HepG2 (cell line): ENCODE data around the gene HDLBP. TPM values are rescaled to one million over a fixed set of nuclear protein-coding genes. Genes with fewer than 3 reads are reported as not detected.
A peak's percentile ranks its signal among the peaks of the same experiment; 100 is the strongest.

Experiments used
- CHD4 ChIP-seq: fragments of 200-600 bp; sonication (generic); IDR thresholded peaks from 2 replicates; pipeline ENCODE4 v1.7.0; 2017; ENCODE audit warnings: mild to moderate bottlenecking, low read length, borderline replicate concordance
- ERF ChIP-seq: IDR thresholded peaks from 2 replicates; pipeline ENCODE4 v1.6.1; 2018; ENCODE audit warnings: missing biosample characterization, missing genetic modification reagents
- FOXK1 ChIP-seq: sonication (generic); formaldehyde crosslinking; IDR thresholded peaks from 2 replicates; pipeline ENCODE4 v1.4.0; 2020; ENCODE audit warnings: low read depth, missing genetic modification reagents, borderline replicate concordance
- HDAC1 ChIP-seq: sonication (generic); formaldehyde crosslinking; IDR thresholded peaks from 2 replicates; pipeline ENCODE4 v1.5.1; 2020; ENCODE audit warnings: mild to moderate bottlenecking, missing genetic modification reagents
- NONO ChIP-seq, 2 experiments: fragments of 450-650 bp in 1 of 2; sonication (generic) in 1 of 2; formaldehyde crosslinking in 1 of 2; IDR thresholded peaks in 1 of 2; conservative IDR thresholded peaks in 1 of 2; 2 replicates each; pipeline versions ENCODE4 v1.6.1 to v1.8.0; 2017 to 2022; ENCODE audit warnings: mild to moderate bottlenecking in 1 of 2, missing genetic modification reagents in 1 of 2, moderate library complexity in 1 of 2
- PLRG1 ChIP-seq: fragments of 450-650 bp; conservative IDR thresholded peaks from 2 replicates; pipeline ENCODE4 v1.6.1; 2016
- SOX6 ChIP-seq, 2 experiments: fragments of 450-650 bp in 1 of 2; sonication (generic) in 1 of 2; formaldehyde crosslinking in 1 of 2; IDR thresholded peaks; 2 replicates each; pipeline versions ENCODE4 v1.4.0 to v1.6.1; 2017 to 2020; ENCODE audit warnings: antibody characterized with exemption in 1 of 2, mild to moderate bottlenecking in 1 of 2, missing genetic modification reagents in 1 of 2
- TEAD3 ChIP-seq: optimal IDR thresholded peaks from 2 replicates; pipeline ENCODE3; 2016; ENCODE audit warnings: borderline replicate concordance
- ZMYM3 ChIP-seq: sonication (generic); formaldehyde crosslinking; IDR thresholded peaks from 2 replicates; pipeline ENCODE4 v1.5.1; 2020; ENCODE audit warnings: mild to moderate bottlenecking, missing genetic modification reagents
- ZNF160 ChIP-seq: sonication (generic); formaldehyde crosslinking; IDR thresholded peaks from 2 replicates; pipeline ENCODE4 v1.8.0; 2022; ENCODE audit warnings: mild to moderate bottlenecking, inconsistent platforms, missing genetic modification reagents
- ZNF235 ChIP-seq: sonication (generic); formaldehyde crosslinking; IDR thresholded peaks from 2 replicates; pipeline ENCODE4 v1.8.1; 2023; ENCODE audit warnings: mild to moderate bottlenecking, missing genetic modification reagents, borderline replicate concordance
- ZNF30 ChIP-seq: sonication (generic); formaldehyde crosslinking; IDR thresholded peaks from 2 replicates; pipeline ENCODE4 v1.5.0; 2020; ENCODE audit warnings: mild to moderate bottlenecking, missing genetic modification reagents
- ZNF530 ChIP-seq: sonication (generic); formaldehyde crosslinking; IDR thresholded peaks from 2 replicates; pipeline ENCODE4 v1.5.0; 2020; ENCODE audit warnings: low read depth, mild to moderate bottlenecking, missing genetic modification reagents
- ZNF7 ChIP-seq: IDR thresholded peaks from 2 replicates; pipeline ENCODE4 v1.6.1; 2016; ENCODE audit warnings: missing biosample characterization, missing genetic modification reagents
- ZNF747 ChIP-seq: sonication (generic); formaldehyde crosslinking; IDR thresholded peaks from 2 replicates; pipeline ENCODE4 v1.8.1; 2023; ENCODE audit warnings: missing genetic modification reagents, mild to moderate bottlenecking, borderline replicate concordance
- ZNF749 ChIP-seq: sonication (generic); formaldehyde crosslinking; IDR thresholded peaks from 2 replicates; pipeline ENCODE4 v1.8.0; 2022; ENCODE audit warnings: mild to moderate bottlenecking, missing genetic modification reagents, moderate library complexity, borderline replicate concordance
- ZNF782 ChIP-seq: sonication (generic); formaldehyde crosslinking; IDR thresholded peaks from 2 replicates; pipeline ENCODE4 v1.4.0; 2020; ENCODE audit warnings: missing genetic modification reagents, mild to moderate bottlenecking, borderline replicate concordance
- ZNF788 ChIP-seq: sonication (generic); formaldehyde crosslinking; IDR thresholded peaks from 2 replicates; pipeline ENCODE4 v1.5.0; 2020; ENCODE audit warnings: mild to moderate bottlenecking, missing genetic modification reagents, borderline replicate concordance
- ZSCAN9 ChIP-seq: IDR thresholded peaks from 2 replicates; pipeline ENCODE4 v1.6.1; 2016; ENCODE audit warnings: borderline replicate concordance
- polyA plus RNA-seq, 8 experiments: library from polyadenylated mRNA; depleted of rRNA in 3 of 8; stranded (reverse) in 7 of 8; unstranded in 1 of 8; fragments of >200 nt; fragmentation: Illumina TruSeq in 4 of 8; extraction: Trizol in 4 of 8; gene quantifications; 2 replicates each; pipeline versions ENCODE4 v1.2.1 to v1.2.3, GENCODE V29; 2011 to 2016; ENCODE audit warnings: low read depth in 4 of 8, missing spikeins in 1 of 8, mixed read lengths in 1 of 8; ENCODE audit not compliant: insufficient read depth in 1 of 8
- total RNA-seq, 5 experiments: library from RNA; depleted of rRNA; stranded (reverse); fragments of >200 nt; fragmentation: Illumina TruSeq; extraction: Trizol; gene quantifications; 2 replicates each; pipeline ENCODE4 v1.2.3, GENCODE V29; 2016; ENCODE audit warnings: low read depth in 1 of 5
- TF ChIP-seq, protein P1 (sequence below): sonication (generic); formaldehyde crosslinking; IDR thresholded peaks from 2 replicates; pipeline ENCODE4 v1.5.0; 2020; ENCODE audit warnings: missing genetic modification reagents, mild to moderate bottlenecking, borderline replicate concordance
- TF ChIP-seq, protein P2 (sequence below): sonication (generic); formaldehyde crosslinking; IDR thresholded peaks from 2 replicates; pipeline ENCODE4 v1.5.0; 2020; ENCODE audit warnings: mild to moderate bottlenecking, missing genetic modification reagents
- TF ChIP-seq, protein P3 (sequence below): IDR thresholded peaks from 2 replicates; pipeline ENCODE4 v1.6.1; 2016; ENCODE audit warnings: missing biosample characterization, missing genetic modification reagents, low read depth
- TF ChIP-seq, protein P4 (sequence below): sonication (generic); formaldehyde crosslinking; IDR thresholded peaks from 2 replicates; pipeline ENCODE4 v1.4.0; 2020; ENCODE audit warnings: missing genetic modification reagents

Gene HDLBP
- total and polyA plus RNA-seq, 2 of the 13 experiments (the other 11 are each of a cell fraction or from before 2014, with no cell fraction given), result 464 to 707 TPM

DNA sequence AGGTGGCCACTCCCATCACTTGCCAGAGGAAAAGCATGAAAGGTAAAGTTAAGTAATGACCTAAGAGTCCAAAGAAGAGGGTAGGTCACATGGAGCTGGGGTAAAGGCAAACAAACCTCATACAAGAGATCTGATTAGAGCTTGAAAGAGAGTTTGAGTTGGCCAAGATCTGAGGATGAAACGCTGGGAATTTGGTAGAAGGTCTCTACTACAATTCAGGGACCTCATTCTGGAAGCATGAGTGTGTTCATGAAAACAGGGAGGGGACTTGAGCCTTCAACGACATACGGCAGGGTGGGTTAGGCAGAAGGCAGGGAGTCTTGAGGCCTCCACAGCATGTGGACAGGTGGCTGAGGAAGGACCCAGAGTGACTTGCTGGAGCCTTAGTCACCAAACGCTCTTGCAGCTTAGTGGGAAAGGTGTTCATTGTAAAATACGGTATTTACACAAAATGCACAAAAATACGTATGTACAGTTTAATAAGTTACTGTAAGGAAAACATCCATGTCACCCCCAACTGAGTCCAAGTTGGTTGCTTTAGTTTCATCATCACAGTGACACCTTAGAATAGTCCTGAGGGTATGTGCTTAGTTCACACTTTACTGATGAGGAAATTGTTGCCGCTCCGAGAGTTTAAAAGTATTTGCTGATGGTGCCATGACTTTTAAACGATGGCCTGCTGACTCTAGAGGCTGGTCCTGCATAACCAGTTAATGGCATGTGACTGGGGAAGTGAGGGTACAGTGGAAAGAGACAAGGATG is 35.6 kb upstream of the HDLBP start (continued):
- TF ChIP-seq ZNF530 (CRISPR knock-in tag), result no peak
- TF ChIP-seq ZNF749, result no peak
- TF ChIP-seq ZNF747 (CRISPR knock-in tag), result no peak; the same call in 1 of the 2 replicates
- TF ChIP-seq, protein P1, sequence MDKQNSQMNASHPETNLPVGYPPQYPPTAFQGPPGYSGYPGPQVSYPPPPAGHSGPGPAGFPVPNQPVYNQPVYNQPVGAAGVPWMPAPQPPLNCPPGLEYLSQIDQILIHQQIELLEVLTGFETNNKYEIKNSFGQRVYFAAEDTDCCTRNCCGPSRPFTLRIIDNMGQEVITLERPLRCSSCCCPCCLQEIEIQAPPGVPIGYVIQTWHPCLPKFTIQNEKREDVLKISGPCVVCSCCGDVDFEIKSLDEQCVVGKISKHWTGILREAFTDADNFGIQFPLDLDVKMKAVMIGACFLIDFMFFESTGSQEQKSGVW, result no peak
- no peak for TF ChIP-seq ZMYM3 (CRISPR knock-in tag)
- no peak for TF ChIP-seq ZNF235 (CRISPR knock-in tag)
- TF ChIP-seq ZNF7 (CRISPR knock-in tag), result no peak
- TF ChIP-seq, protein P2, sequence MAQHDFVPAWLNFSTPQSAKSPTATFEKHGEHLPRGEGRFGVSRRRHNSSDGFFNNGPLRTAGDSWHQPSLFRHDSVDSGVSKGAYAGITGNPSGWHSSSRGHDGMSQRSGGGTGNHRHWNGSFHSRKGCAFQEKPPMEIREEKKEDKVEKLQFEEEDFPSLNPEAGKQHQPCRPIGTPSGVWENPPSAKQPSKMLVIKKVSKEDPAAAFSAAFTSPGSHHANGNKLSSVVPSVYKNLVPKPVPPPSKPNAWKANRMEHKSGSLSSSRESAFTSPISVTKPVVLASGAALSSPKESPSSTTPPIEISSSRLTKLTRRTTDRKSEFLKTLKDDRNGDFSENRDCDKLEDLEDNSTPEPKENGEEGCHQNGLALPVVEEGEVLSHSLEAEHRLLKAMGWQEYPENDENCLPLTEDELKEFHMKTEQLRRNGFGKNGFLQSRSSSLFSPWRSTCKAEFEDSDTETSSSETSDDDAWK (CRISPR knock-in tag), result no peak
- no peak for TF ChIP-seq ZNF782
- TF ChIP-seq, protein P3, sequence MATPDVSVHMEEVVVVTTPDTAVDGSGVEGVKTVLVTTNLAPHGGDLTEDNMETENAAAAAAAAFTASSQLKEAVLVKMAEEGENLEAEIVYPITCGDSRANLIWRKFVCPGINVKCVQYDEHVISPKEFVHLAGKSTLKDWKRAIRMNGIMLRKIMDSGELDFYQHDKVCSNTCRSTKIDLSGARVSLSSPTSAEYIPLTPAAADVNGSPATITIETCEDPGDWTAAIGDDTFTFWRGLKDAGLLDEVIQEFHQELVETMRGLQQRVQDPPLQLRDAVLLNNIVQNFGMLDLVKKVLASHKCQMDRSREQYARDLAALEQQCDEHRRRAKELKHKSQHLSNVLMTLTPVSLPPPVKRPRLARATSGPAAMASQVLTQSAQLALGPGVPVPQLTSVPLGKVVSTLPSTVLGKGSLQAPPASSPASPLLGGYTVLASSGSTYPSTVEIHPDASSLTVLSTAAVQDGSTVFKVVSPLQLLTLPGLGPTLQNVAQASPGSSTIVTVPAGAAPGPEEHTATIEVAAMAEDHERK (CRISPR knock-in tag), result no peak
- TF ChIP-seq TEAD3 (CRISPR knock-in tag), result peak; percentile 23
- no peak for TF ChIP-seq NONO (IDR thresholded peaks at IDR 0.05)
- 0 out of 2 replicates have a peak, but pooled peaks have one; percentile 21 for TF ChIP-seq NONO (CRISPR knock-in tag; conservative IDR thresholded peaks at IDR 0.05)
- no peak for TF ChIP-seq ZNF788 (CRISPR knock-in tag)
- peak; percentile 38; the same call in 1 of the 2 replicates for TF ChIP-seq ZSCAN9 (CRISPR knock-in tag)
- TF ChIP-seq SOX6 (IDR thresholded peaks at IDR 0.05), result no peak
- peak; percentile 60 for TF ChIP-seq SOX6 (CRISPR knock-in tag; IDR thresholded peaks at IDR 0.05)
- TF ChIP-seq, protein P4, sequence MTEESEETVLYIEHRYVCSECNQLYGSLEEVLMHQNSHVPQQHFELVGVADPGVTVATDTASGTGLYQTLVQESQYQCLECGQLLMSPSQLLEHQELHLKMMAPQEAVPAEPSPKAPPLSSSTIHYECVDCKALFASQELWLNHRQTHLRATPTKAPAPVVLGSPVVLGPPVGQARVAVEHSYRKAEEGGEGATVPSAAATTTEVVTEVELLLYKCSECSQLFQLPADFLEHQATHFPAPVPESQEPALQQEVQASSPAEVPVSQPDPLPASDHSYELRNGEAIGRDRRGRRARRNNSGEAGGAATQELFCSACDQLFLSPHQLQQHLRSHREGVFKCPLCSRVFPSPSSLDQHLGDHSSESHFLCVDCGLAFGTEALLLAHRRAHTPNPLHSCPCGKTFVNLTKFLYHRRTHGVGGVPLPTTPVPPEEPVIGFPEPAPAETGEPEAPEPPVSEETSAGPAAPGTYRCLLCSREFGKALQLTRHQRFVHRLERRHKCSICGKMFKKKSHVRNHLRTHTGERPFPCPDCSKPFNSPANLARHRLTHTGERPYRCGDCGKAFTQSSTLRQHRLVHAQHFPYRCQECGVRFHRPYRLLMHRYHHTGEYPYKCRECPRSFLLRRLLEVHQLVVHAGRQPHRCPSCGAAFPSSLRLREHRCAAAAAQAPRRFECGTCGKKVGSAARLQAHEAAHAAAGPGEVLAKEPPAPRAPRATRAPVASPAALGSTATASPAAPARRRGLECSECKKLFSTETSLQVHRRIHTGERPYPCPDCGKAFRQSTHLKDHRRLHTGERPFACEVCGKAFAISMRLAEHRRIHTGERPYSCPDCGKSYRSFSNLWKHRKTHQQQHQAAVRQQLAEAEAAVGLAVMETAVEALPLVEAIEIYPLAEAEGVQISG (CRISPR knock-in tag), result peak; percentile 36; the same call in 1 of the 2 replicates
- TF ChIP-seq FOXK1 (CRISPR knock-in tag), result no peak
- peak; percentile 37; the same call in 1 of the 2 replicates for TF ChIP-seq HDAC1 (CRISPR knock-in tag)
- TF ChIP-seq ERF (CRISPR knock-in tag), result peak; percentile 49
- TF ChIP-seq CHD4, result peak; percentile 78; the same call in 1 of the 2 replicates
- TF ChIP-seq ZNF30 (CRISPR knock-in tag), result no peak
- peak; percentile 15; the same call in 1 of the 2 replicates for TF ChIP-seq ZNF160 (CRISPR knock-in tag)
- TF ChIP-seq PLRG1, result no peak
